NCI-H2107 treated with DMSO at 0.1 percent for 48 hours (cell line): ENCODE measurements around the gene NIM1K.
"Not testable (repeated sequence)": the region's sequence is repeated elsewhere in the genome, so short reads cannot be mapped to it uniquely, and the experiment has no call there.

Experiments
- DNase-seq: peaks from one replicate; lab custom pipeline; 2025; ENCODE audit not compliant: unreplicated experiment; lab: John Stamatoyannopoulos, UW

Gene NIM1K

DNA sequence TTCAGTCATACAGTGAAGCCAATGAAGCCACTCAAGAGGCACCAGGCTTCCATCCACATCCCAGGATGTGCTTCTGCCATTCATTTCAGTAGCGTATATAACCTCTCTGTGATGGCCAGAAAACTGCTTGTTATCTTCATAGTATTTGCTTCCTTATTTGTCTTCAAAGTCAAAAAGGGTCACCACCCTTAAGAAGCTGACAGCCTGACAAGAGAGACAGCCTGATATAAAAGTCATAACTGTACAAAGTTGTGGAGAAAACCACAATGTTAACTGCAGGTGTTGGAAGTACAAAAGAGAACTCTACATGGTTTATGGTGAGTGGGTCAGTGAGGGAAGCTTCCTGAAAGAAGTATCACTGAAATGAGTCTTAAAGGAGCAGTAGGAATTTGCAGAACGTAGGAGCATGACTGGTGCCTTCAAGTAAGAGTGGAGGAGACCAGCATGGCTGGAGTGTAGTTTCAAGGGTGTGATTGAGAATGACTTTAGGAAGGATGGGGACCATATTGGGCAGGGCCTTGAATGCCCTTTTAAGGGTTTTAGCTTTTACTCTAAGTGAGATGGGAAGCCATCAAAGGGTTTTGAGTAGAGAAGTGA is 33.7 kb downstream of the NIM1K start:
- DNase-seq = no peak

DNA sequence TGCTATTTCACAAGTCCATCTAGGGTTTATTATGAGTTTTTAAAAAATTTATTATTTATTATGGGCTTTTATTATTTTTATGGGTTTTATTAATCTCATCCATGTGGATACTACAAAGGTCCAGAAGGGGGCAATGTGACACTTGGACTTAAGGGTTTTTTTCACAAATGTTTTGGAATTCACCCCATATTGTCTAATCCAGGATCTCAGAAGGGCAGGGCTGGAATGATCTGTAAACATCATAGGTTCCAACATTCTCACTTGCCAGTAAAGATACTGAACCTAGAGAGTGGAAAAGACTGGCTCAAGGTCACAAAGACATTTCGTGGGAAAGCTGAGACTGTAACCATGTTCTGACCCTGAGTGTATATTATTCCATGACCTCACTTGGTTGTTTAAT is 35.6 kb downstream of the NIM1K start:
- DNase-seq = no peak

DNA sequence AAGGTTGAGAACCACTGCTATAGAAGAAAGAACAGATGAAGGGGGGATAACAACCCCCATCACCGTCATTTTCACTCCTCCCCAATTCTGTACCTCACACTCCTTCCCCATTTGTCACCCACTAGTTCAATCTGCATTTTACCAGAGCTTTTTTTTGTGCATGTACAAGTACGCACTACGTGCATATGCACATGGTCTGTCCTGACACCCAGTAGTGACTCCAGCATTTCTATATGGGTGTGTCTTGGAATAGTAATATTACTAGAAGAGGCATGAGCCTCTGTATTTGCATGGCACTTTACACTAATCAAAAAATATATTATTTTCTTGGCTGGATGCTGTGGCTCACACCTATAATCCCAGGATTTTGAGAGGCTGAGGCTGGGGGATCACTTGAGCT is 38.7 kb downstream of the NIM1K start:
- no peak for DNase-seq

DNA sequence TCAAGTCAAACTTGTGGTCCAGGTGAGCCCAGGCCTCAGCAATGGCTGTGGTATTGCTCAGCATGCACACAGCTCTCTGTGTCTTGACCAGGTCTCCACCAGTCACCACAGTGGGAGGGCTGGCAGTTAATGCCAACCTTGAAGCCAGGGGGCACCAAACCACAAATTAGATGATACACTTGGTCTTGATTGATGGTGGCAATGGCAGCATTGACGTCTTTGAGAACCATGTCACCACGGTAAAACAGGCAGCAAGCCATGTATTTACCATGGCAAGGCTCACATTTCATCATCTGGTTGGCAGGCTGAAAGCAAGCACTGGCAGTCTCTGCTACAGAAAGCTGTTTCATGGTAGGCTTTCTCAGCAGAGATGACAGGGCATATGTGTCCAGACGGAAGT is 40.0 kb downstream of the NIM1K start:
- peak; percentile 48 for DNase-seq

DNA sequence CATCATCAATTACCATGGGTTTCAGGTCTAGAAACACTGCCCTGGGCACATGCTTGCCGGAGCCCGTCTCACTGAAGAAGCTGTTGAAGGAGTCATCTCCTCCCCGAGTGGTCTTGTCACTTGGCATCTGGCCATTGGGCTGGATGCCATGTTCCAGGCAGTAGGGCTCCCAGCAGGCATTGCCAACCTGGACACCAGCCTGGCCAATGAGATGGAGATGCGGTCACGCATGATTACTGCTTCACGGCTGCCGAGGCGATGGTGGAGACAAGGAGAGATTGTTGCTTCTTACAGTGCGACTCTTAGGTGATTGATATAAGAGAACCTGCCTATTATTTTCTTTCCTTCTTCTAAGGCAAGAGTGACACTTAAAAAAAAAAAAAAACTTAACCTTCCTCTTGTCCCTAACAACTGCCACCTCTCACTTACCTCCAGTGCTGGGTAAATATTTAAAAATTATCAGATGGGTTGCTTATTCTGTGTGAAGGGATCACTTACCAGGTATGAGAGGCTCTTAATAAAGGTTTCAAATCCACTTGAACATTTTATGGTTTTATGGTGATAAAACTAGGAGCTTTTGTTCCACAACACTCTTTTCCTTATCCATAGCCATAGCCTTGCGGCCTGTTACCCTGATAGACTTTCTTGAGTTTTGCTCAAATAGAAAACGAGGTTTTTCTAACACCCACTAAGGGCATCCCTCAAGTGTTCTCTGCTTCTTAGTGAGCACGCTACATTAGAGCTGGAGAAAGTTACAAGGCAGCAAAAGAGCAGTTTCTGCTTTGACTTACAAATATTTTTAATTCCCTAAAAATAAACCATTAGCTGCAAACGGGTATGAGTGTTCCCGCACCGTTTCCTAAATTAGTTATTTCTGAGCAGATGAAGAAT is 41.2 kb downstream of the NIM1K start:
- DNase-seq = peak; percentile 54

DNA sequence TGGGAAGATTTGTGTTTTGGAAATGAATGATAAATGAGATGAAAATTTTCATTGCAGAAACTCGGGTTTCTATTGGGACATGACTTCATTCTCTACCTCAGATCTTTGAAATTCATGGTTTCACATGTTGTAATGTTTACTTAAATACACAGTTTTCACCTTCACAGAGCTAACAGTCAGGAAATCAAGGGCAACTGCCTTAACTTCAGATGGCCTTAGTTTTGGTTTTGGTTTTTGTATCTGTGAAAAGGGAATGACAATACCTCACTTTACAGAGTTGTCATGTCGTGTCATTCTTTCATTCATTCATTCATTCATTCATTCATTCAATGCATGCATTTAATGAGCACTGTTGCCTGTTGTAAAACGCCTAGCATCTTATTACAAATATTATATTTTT is 41.9 kb downstream of the NIM1K start:
- no peak for DNase-seq

DNA sequence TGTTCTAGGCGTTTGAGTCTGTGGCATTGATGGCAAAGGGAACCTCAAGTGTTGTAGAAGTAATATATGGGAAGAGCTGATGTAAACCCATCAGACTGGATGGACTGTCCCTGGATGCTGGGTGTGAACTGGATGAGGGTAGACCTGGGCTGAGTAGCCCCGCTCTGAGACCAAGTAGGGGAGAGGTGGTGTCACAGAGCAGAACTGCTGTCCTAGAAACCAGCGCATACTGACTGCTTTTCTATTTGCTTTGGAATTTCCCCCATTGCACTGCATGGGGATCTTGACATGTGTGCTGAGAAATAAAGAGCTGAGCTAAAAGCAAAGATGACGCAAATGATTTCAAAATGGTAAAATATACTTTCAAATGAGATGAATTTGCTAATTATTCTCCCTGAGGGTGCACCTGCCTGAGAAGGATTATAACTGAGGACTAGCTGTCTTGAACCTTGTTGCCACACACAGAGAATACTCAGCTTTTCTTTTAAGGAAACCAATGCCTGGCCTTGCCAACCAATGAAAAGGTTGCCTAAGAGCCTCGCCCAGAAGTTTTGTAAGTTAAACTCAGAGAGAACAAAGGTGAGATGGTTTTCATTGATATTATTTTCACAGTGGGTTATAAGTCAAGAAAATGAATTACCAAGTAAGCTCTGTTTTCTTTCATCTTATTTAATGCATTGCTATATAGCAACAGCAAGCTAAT is 44.8 kb downstream of the NIM1K start:
- no peak for DNase-seq

DNA sequence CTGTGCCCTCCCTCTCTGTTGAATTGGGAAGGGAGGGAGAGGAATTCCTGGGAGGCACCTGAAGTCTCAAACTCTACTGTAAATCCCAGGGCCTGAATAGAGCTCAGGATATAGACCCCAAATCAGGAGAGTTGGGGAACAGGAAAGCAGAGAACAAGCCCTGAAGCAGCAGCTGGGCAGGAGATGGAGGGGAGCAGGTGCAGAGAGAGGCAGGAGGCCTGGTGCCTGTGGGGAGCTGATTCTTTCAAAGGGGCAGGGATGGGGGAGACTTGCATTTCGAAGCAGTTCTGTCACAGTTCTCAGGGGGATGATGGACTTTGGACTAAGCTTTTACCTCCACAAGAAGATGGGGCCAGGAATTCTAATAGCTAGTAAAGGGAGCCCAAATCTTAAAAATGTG is 50.2 kb downstream of the NIM1K start:
- no peak for DNase-seq

DNA sequence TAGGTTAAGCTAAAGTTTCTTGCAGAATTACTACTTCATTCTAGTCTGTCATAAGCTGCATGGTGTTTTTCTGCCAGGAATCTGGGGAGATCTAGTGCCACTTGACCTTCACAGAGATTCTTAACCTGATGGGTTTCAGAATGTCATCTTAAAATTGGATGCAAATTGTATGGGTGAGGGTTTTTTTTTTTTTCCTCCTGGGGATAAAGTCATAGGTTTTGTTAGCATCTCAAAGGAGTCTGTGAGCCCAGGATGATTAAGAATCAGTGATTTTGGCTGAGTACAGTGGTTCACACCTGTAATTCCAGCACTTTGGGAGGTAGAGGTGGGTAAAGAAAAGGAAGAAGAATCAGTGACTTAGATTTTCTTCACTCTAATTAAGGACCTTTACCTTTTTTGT is 51.2 kb downstream of the NIM1K start:
- no peak for DNase-seq

DNA sequence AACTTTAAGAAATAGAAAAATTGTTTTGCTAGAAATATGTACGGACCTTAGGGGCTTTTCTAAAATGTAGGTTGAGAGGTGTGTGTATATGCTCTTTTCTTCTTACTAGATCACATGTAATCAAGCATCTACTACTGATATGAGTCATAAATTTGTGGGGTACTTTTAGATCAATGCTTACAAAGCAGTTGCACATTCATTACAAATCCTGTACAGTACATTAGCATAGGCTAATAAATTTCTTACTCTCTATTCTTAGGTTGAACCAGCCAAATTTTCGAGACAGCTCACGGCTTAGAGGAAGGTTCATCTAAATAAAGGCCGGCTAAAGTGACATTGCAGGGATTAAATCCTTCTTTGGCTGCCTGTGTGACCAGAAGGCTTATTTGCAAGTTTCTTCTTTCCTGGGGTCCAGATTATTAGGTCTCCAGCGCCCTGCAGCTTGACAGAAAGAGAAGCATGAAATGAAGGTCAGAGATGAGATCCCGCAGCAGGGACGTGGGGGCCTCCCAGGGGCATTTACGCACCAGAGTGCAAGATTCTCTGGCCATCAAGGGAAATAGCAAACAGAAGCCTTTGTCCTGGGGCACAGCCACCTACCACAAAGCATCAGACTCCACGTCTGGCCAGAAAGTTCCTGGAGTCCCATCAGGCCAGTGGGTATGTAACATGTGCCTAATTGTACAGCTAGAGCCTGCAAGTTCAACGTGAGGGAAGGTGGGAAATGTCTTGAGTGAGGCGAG is 53.0 kb downstream of the NIM1K start:
- DNase-seq = no peak

DNA sequence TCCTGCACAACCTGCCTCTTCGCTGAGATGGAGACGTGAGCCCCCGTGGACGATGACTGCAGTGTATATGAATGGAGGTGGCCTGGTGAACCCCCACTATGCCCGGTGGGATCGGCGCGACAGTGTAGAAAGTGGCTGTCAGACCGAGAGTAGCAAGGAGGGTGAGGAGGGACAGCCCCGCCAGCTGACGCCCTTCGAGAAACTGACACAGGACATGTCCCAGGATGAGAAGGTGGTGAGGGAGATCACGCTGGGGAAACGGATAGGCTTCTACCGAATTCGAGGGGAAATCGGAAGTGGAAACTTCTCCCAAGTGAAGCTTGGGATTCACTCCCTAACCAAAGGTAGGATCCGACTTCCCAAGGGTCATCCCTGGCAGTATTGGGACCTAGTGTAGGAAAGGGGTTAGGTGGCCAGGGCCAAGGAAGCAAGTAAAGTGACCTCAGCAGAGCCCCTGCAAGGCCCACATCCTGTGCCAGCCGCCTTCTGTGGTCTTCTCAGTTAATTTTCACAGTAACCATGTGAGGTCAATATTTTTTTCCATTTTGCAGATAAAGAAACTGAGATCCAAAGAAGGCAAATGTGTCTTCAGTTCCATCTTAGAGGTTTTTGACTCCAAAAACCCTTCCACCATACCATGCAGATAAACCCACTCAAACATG is 53.8 kb downstream of the NIM1K start:
- no peak for DNase-seq

DNA sequence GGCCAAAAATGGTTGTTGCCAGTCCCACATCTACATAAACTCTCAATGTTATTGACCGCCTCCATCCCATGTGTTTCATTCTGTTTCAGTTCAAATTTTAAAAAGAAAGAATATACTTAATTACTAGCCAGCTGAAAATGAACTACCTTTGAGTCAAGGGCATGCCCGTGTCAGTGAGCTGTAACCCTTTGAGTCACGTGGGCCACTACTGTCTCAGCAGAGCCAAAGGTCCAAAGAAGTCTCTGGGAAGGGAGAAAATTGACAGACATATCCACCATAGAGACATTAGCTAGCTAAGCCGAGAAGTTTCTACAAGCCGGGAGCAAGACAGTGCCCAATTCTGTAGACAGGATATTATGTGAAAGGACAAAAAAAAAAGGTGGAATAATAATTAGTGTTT is 59.7 kb downstream of the NIM1K start:
- DNase-seq = no peak

DNA sequence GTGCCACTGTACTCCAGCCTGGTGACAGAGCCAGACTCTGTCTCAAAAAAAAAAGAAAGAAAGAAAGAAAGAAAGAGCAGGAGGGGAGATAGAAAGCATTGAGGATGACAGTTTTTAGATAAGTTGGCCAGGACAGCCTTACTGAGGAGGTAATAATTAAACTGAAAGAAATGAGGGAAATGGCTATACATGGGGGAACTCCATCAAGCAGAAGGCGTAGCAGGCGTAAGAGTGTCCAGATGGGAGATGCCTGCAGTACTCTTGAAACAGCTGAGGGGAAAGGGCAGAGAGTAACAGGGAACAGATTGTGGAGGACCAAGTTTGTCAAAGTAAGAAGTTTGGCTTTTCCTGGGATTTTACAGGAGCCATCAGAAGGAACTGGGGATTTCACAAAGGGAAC is 63.7 kb downstream of the NIM1K start:
- DNase-seq = no peak

DNA sequence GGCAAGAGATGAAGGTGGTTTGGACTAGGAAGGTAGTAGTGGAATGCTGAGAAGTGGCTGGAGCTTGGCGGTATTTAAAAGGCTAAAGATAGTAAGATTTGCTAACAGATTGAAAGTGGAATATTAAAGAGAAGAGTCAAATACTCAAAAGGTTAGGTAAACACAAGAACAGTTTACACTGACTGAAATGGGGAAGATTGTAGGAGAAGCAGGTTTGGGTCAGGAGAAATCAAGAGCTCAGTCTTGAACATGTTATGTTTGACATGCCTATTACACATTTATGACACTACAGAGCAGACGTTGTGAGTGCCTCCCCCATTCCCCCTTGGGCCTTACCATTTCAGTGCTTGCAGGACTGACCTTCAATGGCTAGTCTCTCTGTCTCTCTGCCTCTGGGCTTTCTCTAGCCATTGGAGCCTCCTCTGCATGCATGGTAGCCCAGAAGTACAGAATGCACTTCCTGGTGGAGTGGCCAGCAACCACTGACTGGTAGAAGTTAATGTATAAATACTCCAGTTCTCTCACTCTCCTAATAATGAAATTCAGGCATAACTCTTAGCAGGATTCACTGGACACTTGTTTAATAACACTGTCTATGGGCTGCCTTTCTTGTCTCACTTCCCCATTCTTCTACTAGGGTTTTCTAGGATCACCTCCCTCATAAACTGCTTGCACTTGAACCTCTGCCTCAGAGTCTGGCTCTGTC is 64.4 kb downstream of the NIM1K start:
- no peak for DNase-seq

DNA sequence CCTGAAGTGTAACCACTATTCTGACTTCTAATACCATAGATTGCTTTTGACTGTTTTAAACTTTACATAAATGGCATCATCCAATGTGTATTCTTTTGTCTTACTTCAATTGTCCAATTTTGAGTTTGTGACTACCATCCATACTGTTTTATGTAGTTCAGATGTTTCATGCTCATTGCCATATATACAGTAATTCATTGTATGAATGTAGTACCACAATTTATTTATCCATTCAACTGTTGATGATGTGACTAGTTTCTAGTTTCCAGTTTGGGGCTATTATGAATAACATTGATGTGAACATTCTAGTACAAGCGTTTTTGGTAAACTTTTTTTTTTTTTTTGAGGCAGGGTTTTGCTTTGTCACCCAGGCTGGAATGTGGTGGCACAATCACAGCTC is 66.1 kb downstream of the NIM1K start:
- no peak for DNase-seq

DNA sequence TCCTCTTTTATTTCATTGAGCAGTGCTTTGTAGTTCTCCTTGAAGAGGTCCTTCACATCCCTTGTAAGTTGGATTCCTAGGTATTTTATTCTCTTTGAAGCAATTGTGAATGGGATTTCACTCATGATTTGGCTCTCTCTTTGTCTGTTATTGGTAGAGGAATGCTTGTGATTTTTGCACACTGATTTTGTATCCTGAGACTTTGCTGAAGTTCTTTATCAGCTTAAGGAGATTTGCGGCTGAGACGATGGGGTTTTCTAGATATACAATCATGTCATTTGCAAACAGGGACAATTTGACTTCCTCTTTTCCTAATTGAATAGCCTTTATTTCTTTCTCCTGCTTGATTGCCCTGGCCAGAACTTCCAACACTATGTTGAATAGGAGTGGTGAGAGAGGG is 70.2 kb downstream of the NIM1K start:
- DNase-seq = not testable (repeated sequence)

DNA sequence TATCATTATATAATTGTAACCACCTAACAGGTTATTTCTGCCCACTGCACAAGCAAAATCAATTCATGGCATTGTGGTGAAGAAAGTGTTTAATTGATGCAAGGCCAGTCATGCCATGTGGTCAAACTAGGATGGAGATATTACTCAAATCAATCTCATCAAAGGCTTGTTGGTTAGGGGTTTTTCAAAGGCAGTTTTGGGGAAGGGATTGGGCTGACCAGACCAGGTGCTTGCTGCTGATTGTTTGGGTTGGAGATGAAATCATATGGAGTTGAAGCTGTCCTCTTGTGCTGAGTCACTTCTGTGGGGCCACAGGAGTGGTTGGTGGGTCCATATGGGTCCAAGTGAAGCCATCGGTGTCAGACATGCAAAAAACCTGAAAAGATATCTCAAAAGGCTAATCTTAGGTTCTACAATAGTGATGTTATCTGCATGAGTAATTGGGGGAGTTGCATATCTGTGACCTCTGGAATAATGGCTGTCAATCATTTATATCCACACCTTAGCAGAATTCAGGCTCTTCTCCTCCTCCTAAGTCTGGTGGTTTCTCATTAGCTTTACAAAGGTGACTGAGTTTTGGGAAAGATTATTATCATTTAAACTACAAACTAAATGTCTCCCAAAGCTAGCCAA is 76.3 kb downstream of the NIM1K start:
- DNase-seq = no peak

DNA sequence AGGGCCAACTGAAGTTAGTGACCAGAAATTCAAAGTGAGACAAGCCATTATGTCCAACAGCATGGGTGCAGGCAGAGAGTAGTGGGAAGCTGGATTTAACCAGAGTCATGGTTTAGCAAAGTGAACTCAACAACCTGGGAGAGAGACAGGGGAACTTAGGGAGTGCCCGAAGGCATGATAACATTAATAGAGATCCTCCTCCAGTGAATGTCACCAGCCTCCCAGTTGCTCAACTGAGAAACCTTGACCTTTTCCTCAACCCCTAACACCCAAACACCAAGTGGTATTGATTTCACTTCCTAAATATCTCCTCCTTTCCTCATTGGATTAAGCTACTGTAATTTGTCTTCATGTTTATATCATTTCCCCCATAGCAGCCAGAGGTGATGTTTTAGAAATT is 78.6 kb downstream of the NIM1K start:
- no peak for DNase-seq

DNA sequence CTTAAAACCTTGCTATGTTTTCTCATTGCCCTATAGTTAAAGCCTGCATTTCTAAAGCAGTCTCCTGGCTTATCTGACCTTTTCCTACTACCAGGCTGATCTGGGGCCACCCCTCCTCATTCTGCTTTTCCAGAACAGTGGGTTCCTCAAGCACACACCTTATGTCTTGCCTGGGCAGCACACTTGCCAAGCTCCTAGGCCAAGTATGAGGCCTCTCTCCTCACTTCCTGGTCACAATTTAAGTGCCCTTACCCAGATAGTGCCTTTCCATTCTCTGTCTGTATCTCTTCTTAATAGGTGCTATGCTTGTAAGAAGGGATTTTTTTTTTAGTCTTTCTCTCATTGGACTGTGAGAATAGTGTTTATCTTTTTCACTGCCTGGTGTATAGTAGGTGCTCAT is 81.5 kb downstream of the NIM1K start:
- no peak for DNase-seq
